HG02852 (cell line): ENCODE measurements around the gene ERVH48-1.
"Not testable (repeated sequence)": the region's sequence is repeated elsewhere in the genome, so short reads cannot be mapped to it uniquely, and the experiment has no call there.

ENCODE experiments used
- ATAC-seq: cut with Tn5 transposase; IDR thresholded peaks from one replicate; pipeline ENCODE4 v1.9.1; 2021; ENCODE audit warnings: mild to moderate bottlenecking, moderate library complexity; ENCODE audit not compliant: unreplicated experiment

The ERVH48-1 gene

GRCh38 chr21:42911920-42912319, 13.5 kb downstream of the ERVH48-1 start:
- ATAC-seq = not testable (repeated sequence)

DNA sequence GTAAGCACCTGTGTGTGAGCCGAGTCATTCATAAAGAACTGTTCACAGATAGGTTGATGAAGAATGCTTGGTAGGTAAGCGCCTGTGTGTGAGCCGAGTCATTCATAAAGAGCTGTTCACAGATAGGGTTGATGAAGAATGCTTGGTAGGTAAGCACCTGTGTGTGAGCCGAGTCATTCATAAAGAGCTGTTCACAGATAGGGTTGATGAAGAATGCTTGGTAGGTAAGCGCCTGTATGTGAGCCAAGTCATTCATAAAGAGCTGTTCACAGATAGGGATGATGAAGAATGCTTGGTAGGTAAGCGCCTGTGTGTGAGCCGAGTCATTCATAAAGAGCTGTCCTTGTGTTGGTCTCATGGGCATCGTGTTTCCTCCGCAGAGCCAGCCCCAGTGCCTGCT, 16.9 kb downstream of the ERVH48-1 start:
- ATAC-seq = not testable (repeated sequence)

- no peak for ATAC-seq
Measured at GRCh38 chr21:42906233-42906632, 19.2 kb downstream of the ERVH48-1 start.

GRCh38 chr21:42905195-42905594, 20.2 kb downstream of the ERVH48-1 start:
- ATAC-seq = no peak

- no peak for ATAC-seq
Measured at GRCh38 chr21:42903817-42904216, 21.6 kb downstream of the ERVH48-1 start.

GRCh38 chr21:42900446-42900845, 25.0 kb downstream of the ERVH48-1 start:
- ATAC-seq = no peak

- ATAC-seq = peak; percentile 88
Measured at GRCh38 chr21:42892931-42893755, 32.3 kb downstream of the ERVH48-1 start, which contains the start of gene NDUFV3. NDUFV3 (plus strand) TSS chr21:42893309; CDS start chr21:42893334, 25 bp downstream.

GRCh38 chr21:42892582-42892930, 32.9 kb downstream of the ERVH48-1 start:
- no peak for ATAC-seq

- no peak for ATAC-seq
Measured at GRCh38 chr21:42887326-42887725, 38.1 kb downstream of the ERVH48-1 start.

DNA sequence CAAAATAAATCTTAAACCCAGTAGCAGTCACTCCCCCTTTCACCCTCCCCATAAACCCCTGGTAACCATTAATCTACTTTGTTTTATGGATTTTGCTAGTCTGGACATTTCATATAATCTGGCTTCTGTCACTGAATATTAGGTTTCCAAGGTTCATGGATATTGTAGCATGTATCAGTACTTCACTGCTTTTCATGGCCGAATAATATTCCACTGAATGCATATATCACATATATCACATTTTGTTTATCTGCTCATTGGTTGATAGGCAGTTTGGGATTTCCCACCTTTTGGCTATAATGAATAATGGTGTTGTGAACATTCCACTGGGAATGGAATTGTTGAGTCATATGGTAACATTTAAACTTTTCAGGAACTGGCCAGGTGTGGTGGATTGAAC, 41.5 kb downstream of the ERVH48-1 start:
- no peak for ATAC-seq

DNA sequence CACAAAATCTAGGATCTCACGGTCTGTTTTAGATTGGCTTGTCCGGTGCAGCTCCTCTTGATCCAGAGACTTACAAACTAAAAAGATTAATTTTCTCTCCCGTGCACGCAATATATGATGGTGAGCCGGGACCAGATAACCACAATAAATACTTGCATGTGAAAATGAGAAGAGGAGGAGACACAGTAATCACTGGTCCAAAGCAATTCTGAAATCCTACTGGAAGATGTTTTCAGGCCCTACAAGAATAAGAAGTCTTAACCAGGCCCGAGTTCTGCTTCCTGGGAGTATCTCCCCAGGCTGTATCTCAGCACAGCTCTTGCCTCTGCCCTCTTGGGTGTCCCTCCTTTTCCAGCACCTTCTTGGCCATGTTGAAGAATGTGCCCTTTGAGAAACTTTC, 45.1 kb downstream of the ERVH48-1 start:
- ATAC-seq = no peak

- ATAC-seq = peak; percentile 84
Measured at GRCh38 chr21:42878993-42879787, 46.2 kb downstream of the ERVH48-1 start, which contains the start of gene WDR4. WDR4 (minus strand) TSS chr21:42879539; CDS start chr21:42879495, 44 bp downstream.

GRCh38 chr21:42878678-42878992, 46.8 kb downstream of the ERVH48-1 start:
- ATAC-seq = no peak

DNA sequence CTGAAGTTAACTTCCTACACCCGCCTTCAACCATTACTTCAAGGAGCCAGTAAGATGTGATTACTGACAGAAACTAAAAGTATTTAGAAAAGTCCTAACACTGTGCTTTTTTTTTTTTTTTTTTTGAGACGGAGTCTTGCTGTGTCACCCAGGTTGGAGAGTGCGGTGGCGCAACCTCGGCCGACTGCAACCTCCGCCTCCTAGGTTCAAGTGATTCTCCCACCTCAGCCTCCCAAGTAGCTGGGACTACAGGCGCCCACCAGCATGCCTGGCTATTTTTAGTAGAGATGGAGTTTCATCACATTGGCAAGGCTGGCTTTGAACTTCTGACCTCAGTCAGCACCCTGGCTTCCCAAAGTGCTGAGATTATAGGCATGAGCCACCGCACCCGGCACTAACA, 49.6 kb downstream of the ERVH48-1 start:
- not testable (repeated sequence) for ATAC-seq

DNA sequence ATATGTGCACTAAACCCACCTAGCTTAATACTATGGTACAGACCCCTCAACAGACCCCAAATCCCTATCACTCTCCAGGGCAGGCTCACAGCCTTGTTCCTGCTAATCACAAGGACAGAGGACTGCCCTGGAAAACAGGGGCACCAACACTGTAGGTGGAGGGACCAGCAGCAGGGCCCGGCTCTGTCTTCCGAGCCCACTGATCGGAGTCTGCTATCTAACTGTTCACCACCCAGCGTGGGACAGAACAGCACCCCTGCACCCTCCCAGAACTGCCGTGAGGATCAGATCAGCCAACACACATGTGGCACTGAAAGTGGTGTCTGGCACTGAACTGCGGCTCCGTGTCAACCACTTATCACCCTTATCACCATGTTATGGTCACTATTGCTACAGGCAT, 52.3 kb downstream of the ERVH48-1 start:
- no peak for ATAC-seq

GRCh38 chr21:42868196-42868595, 57.2 kb downstream of the ERVH48-1 start:
- no peak for ATAC-seq
